CD4-positive, alpha-beta T cell treated with Interleukin-21 for 1 hour (primary cell): ENCODE results near the gene TBC1D19.
"Not testable (repeated sequence)": the region's sequence is repeated elsewhere in the genome, so short reads cannot be mapped to it uniquely, and the experiment has no call there.

Experiments
- DNase-seq: peaks from one replicate; pipeline ENCODE4 v3.0.0-alpha.2; 2020

TBC1D19 gene

GRCh38 chr4:26583865-26584652, at the start of gene TBC1D19:
TBC1D19 (plus strand) TSS chr4:26584084; CDS start chr4:26584194, 110 bp downstream.
- DNase-seq: peak; percentile 92

GRCh38 chr4:26542991-26543390, 40.9 kb upstream of the TBC1D19 start:
- DNase-seq: no peak

- no peak for DNase-seq
These were observed 39.5 kb upstream of the TBC1D19 start for GRCh38 chr4:26544421-26544820.

- not testable (repeated sequence) for DNase-seq
These were observed 35.5 kb upstream of the TBC1D19 start for GRCh38 chr4:26548379-26548778.

- DNase-seq: no peak
These were observed 26.7 kb upstream of the TBC1D19 start for GRCh38 chr4:26557164-26557563.

GRCh38 chr4:26558166-26558895, 25.6 kb upstream of the TBC1D19 start:
- DNase-seq: no peak

- no peak for DNase-seq
These were observed 17.8 kb upstream of the TBC1D19 start for GRCh38 chr4:26566133-26566532.

GRCh38 chr4:26568446-26568994, 15.4 kb upstream of the TBC1D19 start:
- DNase-seq: no peak

GRCh38 chr4:26570596-26570995, 13.3 kb upstream of the TBC1D19 start:
- no peak for DNase-seq

GRCh38 chr4:26573389-26573794, 10.5 kb upstream of the TBC1D19 start:
- DNase-seq: no peak

GRCh38 chr4:26574563-26574962, 9.3 kb upstream of the TBC1D19 start:
- no peak for DNase-seq

GRCh38 chr4:26576231-26576739, 7.6 kb upstream of the TBC1D19 start:
- DNase-seq: no peak

- DNase-seq: no peak
These were observed 6.8 kb upstream of the TBC1D19 start for GRCh38 chr4:26577066-26577465.

- DNase-seq: no peak
These were observed 4.7 kb upstream of the TBC1D19 start for GRCh38 chr4:26579169-26579568.

- not testable (repeated sequence) for DNase-seq
These were observed 2.5 kb upstream of the TBC1D19 start for GRCh38 chr4:26581341-26581740.

GRCh38 chr4:26583538-26583864, 383 bp upstream of the TBC1D19 start:
- no peak for DNase-seq

GRCh38 chr4:26584725-26585124, 841 bp downstream of the TBC1D19 start:
- DNase-seq: no peak

GRCh38 chr4:26589705-26590104, 5.8 kb downstream of the TBC1D19 start:
- DNase-seq: no peak

GRCh38 chr4:26590639-26591038, 6.8 kb downstream of the TBC1D19 start:
- DNase-seq: no peak

- not testable (repeated sequence) for DNase-seq
These were observed 9.7 kb downstream of the TBC1D19 start for GRCh38 chr4:26593557-26593956.

GRCh38 chr4:26594371-26594770, 10.5 kb downstream of the TBC1D19 start:
- DNase-seq: no peak

- DNase-seq: no peak
These were observed 10.9 kb downstream of the TBC1D19 start for GRCh38 chr4:26594778-26595177.

- no peak for DNase-seq
These were observed 13.0 kb downstream of the TBC1D19 start for GRCh38 chr4:26596843-26597242.

- no peak for DNase-seq
These were observed 17.3 kb downstream of the TBC1D19 start for GRCh38 chr4:26601204-26601603.
